Activated T-helper 1 cell treated with anti-CD3 and anti-CD28 coated beads, Interleukin-12 subunit alpha, Interleukin-12 subunit beta, Interleukin-2, Interleukin-4 antibody, amounts not matched to agents 30 ng/mL and 10 ng/mL and 1 ng/mL, durations not matched to agents 14 hours and 24 hours and 36 hours (primary cell): Measurements from ENCODE around the gene ZNF236. TPM values are rescaled to one million over a fixed set of nuclear protein-coding genes. Genes with fewer than 3 reads are reported as not detected.
A peak's percentile ranks its signal among the peaks of the same experiment; 100 is the strongest.

Experiments
- DNase-seq: peaks from one replicate; pipeline ENCODE4 v3.0.0; 2021; ENCODE audit warnings: low spot score
- H3K27ac Mint-ChIP-seq: one replicate; pipeline ENCODE4 v1.8.0; 2021; ENCODE audit warnings: mild to moderate bottlenecking, mixed read lengths
- H3K27me3 Mint-ChIP-seq: one replicate; pipeline ENCODE4 v1.8.0; 2022; ENCODE audit warnings: mild to moderate bottlenecking, moderate library complexity, mixed read lengths; ENCODE audit not compliant: insufficient read depth
- H3K36me3 Mint-ChIP-seq: one replicate; pipeline ENCODE4 v1.8.0; 2021; ENCODE audit warnings: low read depth, mixed read lengths
- H3K4me1 Mint-ChIP-seq: one replicate; pipeline ENCODE4 v1.8.0; 2021; ENCODE audit warnings: low read depth, mixed read lengths
- H3K4me3 Mint-ChIP-seq: one replicate; pipeline ENCODE4 v1.8.0; 2021; ENCODE audit warnings: mild to moderate bottlenecking, moderate library complexity, mixed read lengths
- H3K9me3 Mint-ChIP-seq: one replicate; pipeline ENCODE4 v1.8.0; 2021; ENCODE audit warnings: mixed read lengths
- intact Hi-C: fragments of 100-400 bp; cut with micrococcal nuclease; formaldehyde crosslinking; loops from one replicate; pipeline ENCODE4 v1.15.1; 2024
- total RNA-seq: library from RNA; stranded (reverse); gene quantifications from 2 replicates; pipeline ENCODE4 v1.2.3, GENCODE V29; 2022

ZNF236 gene
- total RNA-seq, 1 donor from 2014 or later: 18.0 TPM

- Mint-ChIP-seq H3K4me1 (peaks cover 10% of the 10 kb centered on the region), H3K27ac (no peak overlapping the region), H3K9me3 (no peaks in the 10 kb centered on the region), H3K36me3 (no peaks in the 10 kb centered on the region), H3K4me3 (no peak overlapping the region), H3K27me3 (peaks cover 2% of the 10 kb centered on the region)
- no peak for DNase-seq
- intact Hi-C loops: loop anchor here (5.0 kb wide), 3 partner anchors 118 to 672 kb away; partner anchors contain the start of gene ZNF236
Observed at GRCh38 chr18:76979906-76980305, 157.5 kb downstream of the ZNF236 start.

GRCh38 chr18:76980663-76981395 is 158.5 kb downstream of the ZNF236 start:
- peaks cover 10% of the 10 kb centered on the region for H3K4me1 Mint-ChIP-seq
- intact Hi-C loops: loop anchor here (5.0 kb wide), 3 partner anchors 119 to 671 kb away; partner anchors contain the start of gene ZNF236
- H3K27ac Mint-ChIP-seq: no peak overlapping the region
- no peaks in the 10 kb centered on the region for H3K36me3 Mint-ChIP-seq
- H3K27me3 Mint-ChIP-seq: peaks cover 2% of the 10 kb centered on the region
- H3K4me3 Mint-ChIP-seq: no peak overlapping the region
- DNase-seq: no peak
- no peaks in the 10 kb centered on the region for H3K9me3 Mint-ChIP-seq

- no peaks in the 10 kb centered on the region for H3K36me3 Mint-ChIP-seq
- peaks cover 2% of the 10 kb centered on the region for H3K27me3 Mint-ChIP-seq
- intact Hi-C loops: loop anchor here (5.0 kb wide), 3 partner anchors 119 to 671 kb away; partner anchors contain the start of gene ZNF236
Observed at GRCh38 chr18:76981396-76981968, 159.1 kb downstream of the ZNF236 start.

GRCh38 chr18:76982038-76982437 is 159.7 kb downstream of the ZNF236 start:
- Mint-ChIP-seq H3K36me3 (no peaks in the 10 kb centered on the region), H3K27ac (no peak overlapping the region), H3K27me3 (peaks cover 2% of the 10 kb centered on the region), H3K4me3 (no peak overlapping the region), H3K4me1 (peaks cover 10% of the 10 kb centered on the region), H3K9me3 (no peaks in the 10 kb centered on the region)
- DNase-seq: no peak
- intact Hi-C loops: loop anchor here (2.0 to 5.0 kb wide), 4 partner anchors 49 to 670 kb away; partner anchors contain the start of gene ZNF236

More at GRCh38 chr18:76981396-76981968, 159.1 kb downstream of the ZNF236 start:
- no peak for DNase-seq
- Mint-ChIP-seq H3K9me3 (no peaks in the 10 kb centered on the region), H3K27ac (no peak overlapping the region), H3K4me1 (peaks cover 10% of the 10 kb centered on the region), H3K4me3 (no peak overlapping the region)

GRCh38 chr18:76982841-76983583 is 160.7 kb downstream of the ZNF236 start:
- Mint-ChIP-seq H3K27ac (no peak overlapping the region), H3K36me3 (no peaks in the 10 kb centered on the region), H3K4me3 (no peak overlapping the region), H3K4me1 (peaks cover 10% of the 10 kb centered on the region), H3K9me3 (no peaks in the 10 kb centered on the region), H3K27me3 (peaks cover 2% of the 10 kb centered on the region)
- intact Hi-C loops: loop anchor here (1.0 to 5.0 kb wide), 7 partner anchors 50 to 669 kb away; partner anchors contain the start of gene ZNF236
- DNase-seq: peak; percentile 77

- intact Hi-C loops: loop anchor here (1.0 to 5.0 kb wide), 7 partner anchors 51 to 669 kb away; partner anchors contain the start of gene ZNF236
- Mint-ChIP-seq H3K36me3 (no peaks in the 10 kb centered on the region), H3K27ac (no peak overlapping the region), H3K4me1 (peaks cover 10% of the 10 kb centered on the region), H3K27me3 (peaks cover 2% of the 10 kb centered on the region), H3K9me3 (no peaks in the 10 kb centered on the region), H3K4me3 (no peak overlapping the region)
- DNase-seq: no peak
Observed at GRCh38 chr18:76983613-76984051, 161.3 kb downstream of the ZNF236 start.

- no peak for DNase-seq
- peaks cover 10% of the 10 kb centered on the region for H3K4me1 Mint-ChIP-seq
Observed at GRCh38 chr18:76984193-76985155, 162.1 kb downstream of the ZNF236 start.

GRCh38 chr18:76985156-76985950 is 163.0 kb downstream of the ZNF236 start:
- Mint-ChIP-seq H3K27ac (no peak overlapping the region), H3K4me1 (peaks cover 10% of the 10 kb centered on the region), H3K4me3 (no peak overlapping the region), H3K9me3 (no peaks in the 10 kb centered on the region), H3K36me3 (no peaks in the 10 kb centered on the region), H3K27me3 (peaks cover 4% of the 10 kb centered on the region)
- intact Hi-C loops: no loop called here
- no peak for DNase-seq

More at GRCh38 chr18:76984193-76985155, 162.1 kb downstream of the ZNF236 start:
- Mint-ChIP-seq H3K9me3 (no peaks in the 10 kb centered on the region), H3K27me3 (peaks cover 2% of the 10 kb centered on the region), H3K36me3 (no peaks in the 10 kb centered on the region), H3K4me3 (no peak overlapping the region), H3K27ac (no peak overlapping the region)
- intact Hi-C loops: loop anchor here (5.0 kb wide), 3 partner anchors 122 to 668 kb away; partner anchors contain the start of gene ZNF236

- no peak overlapping the region for H3K27ac Mint-ChIP-seq
- H3K36me3 Mint-ChIP-seq: no peaks in the 10 kb centered on the region
- H3K4me3 Mint-ChIP-seq: no peak overlapping the region
- DNase-seq: no peak
- H3K4me1 Mint-ChIP-seq: peaks cover 10% of the 10 kb centered on the region
- H3K27me3 Mint-ChIP-seq: peaks cover 4% of the 10 kb centered on the region
- H3K9me3 Mint-ChIP-seq: no peaks in the 10 kb centered on the region
- intact Hi-C loops: no loop called here
Observed at GRCh38 chr18:76985951-76986236, 163.5 kb downstream of the ZNF236 start.

- H3K4me1 Mint-ChIP-seq: peaks cover 10% of the 10 kb centered on the region
- DNase-seq: no peak
Observed at GRCh38 chr18:76986406-76986805, 164.0 kb downstream of the ZNF236 start.

GRCh38 chr18:76988031-76988826 is 165.9 kb downstream of the ZNF236 start:
- no peak overlapping the region for H3K4me3 Mint-ChIP-seq
- H3K9me3 Mint-ChIP-seq: no peaks in the 10 kb centered on the region
- peaks cover 6% of the 10 kb centered on the region for H3K4me1 Mint-ChIP-seq
- peaks cover 2% of the 10 kb centered on the region for H3K27me3 Mint-ChIP-seq
- intact Hi-C loops: no loop called here
- DNase-seq: no peak
- H3K27ac Mint-ChIP-seq: no peak overlapping the region
- no peaks in the 10 kb centered on the region for H3K36me3 Mint-ChIP-seq

More at GRCh38 chr18:76986406-76986805, 164.0 kb downstream of the ZNF236 start:
- Mint-ChIP-seq H3K36me3 (no peaks in the 10 kb centered on the region), H3K27ac (no peak overlapping the region), H3K27me3 (peaks cover 4% of the 10 kb centered on the region), H3K9me3 (no peaks in the 10 kb centered on the region), H3K4me3 (no peak overlapping the region)
- intact Hi-C loops: no loop called here
